ENCODE results near the gene KCNMA1.

The KCNMA1 gene

GRCh38 chr10:77191324-77192049, 446.1 kb downstream of the KCNMA1 start:
- no peak for FAIRE-seq

GRCh38 chr10:77190291-77190690, 447.3 kb downstream of the KCNMA1 start:
- no peak for FAIRE-seq

GRCh38 chr10:77189520-77189919, 448.1 kb downstream of the KCNMA1 start:
- FAIRE-seq: no peak

- FAIRE-seq: no peak
Measured at GRCh38 chr10:77189075-77189474, 448.5 kb downstream of the KCNMA1 start.

- FAIRE-seq: no peak
Measured at GRCh38 chr10:77188521-77188920, 449.1 kb downstream of the KCNMA1 start.

- FAIRE-seq: no peak
Measured at GRCh38 chr10:77188000-77188395, 449.6 kb downstream of the KCNMA1 start.

GRCh38 chr10:77187376-77187999, 450.1 kb downstream of the KCNMA1 start:
- no peak for FAIRE-seq

- FAIRE-seq: no peak
Measured at GRCh38 chr10:77186936-77187335, 450.7 kb downstream of the KCNMA1 start.

- FAIRE-seq: no peak
Measured at GRCh38 chr10:77185696-77186095, 451.9 kb downstream of the KCNMA1 start.

- no peak for FAIRE-seq
Measured at GRCh38 chr10:77182803-77183202, 454.8 kb downstream of the KCNMA1 start.

GRCh38 chr10:77180794-77181193, 456.8 kb downstream of the KCNMA1 start:
- no peak for FAIRE-seq

- FAIRE-seq: no peak
Measured at GRCh38 chr10:77180104-77180503, 457.5 kb downstream of the KCNMA1 start.

GRCh38 chr10:77179015-77179695, 458.5 kb downstream of the KCNMA1 start:
- FAIRE-seq: no peak

GRCh38 chr10:77177589-77177988, 460.0 kb downstream of the KCNMA1 start:
- no peak for FAIRE-seq

- FAIRE-seq: no peak
Measured at GRCh38 chr10:77177161-77177560, 460.4 kb downstream of the KCNMA1 start.

GRCh38 chr10:77176232-77176631, 461.4 kb downstream of the KCNMA1 start:
- no peak for FAIRE-seq

- FAIRE-seq: no peak
Measured at GRCh38 chr10:77175631-77176222, 461.9 kb downstream of the KCNMA1 start.

- peak; percentile 57 for FAIRE-seq
Measured at GRCh38 chr10:77173615-77174461, 463.8 kb downstream of the KCNMA1 start.

- no peak for FAIRE-seq
Measured at GRCh38 chr10:77172086-77172485, 465.5 kb downstream of the KCNMA1 start.

- FAIRE-seq: no peak
Measured at GRCh38 chr10:77168861-77169260, 468.7 kb downstream of the KCNMA1 start.

GRCh38 chr10:77168161-77168560, 469.4 kb downstream of the KCNMA1 start:
- no peak for FAIRE-seq

GRCh38 chr10:77165445-77166208, 472.0 kb downstream of the KCNMA1 start:
- FAIRE-seq: peak; percentile 84
